EL (cell line): ENCODE data around the gene USF2.
"Not testable (repeated sequence)": the region's sequence is repeated elsewhere in the genome, so short reads cannot be mapped to it uniquely, and the experiment has no call there.

Experiments used
- DNase-seq: peaks from one replicate; pipeline ENCODE4 v3.0.0-alpha.2; 2016

Gene USF2

DNA sequence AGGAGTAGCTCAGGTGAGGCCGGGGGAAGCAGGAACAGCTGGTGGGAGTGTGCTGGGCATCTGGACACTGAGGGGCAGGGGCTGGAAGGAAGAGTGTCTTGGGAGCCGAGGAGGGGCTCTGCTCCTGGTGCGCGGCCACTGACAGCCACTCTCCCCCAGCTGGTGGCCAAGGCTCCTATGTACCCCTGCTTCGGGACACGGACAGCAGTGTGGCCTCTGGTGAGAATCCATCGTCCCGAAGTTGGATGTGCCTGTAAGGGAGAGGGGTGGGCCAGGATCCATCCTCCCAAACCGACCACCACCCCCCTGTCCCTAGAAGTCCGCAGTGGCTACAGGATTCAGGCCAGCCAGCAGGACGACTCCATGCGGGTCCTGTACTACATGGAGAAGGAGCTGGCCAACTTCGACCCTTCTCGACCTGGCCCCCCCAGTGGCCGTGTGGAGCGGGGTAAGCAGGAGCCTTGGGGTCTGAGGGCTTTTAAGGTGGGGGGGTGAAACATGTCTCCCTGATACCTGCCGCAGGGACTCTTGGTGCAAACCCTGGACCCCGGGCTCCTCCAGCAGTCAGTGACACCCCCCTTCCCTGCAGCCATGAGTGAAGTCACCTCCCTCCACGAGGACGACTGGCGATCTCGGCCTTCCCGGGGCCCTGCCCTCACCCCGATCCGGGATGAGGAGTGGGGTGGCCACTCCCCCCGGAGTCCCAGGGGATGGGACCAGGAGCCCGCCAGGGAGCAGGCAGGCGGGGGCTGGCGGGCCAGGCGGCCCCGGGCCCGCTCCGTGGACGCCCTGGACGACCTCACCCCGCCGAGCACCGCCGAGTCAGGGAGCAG is 2.0 kb upstream of the USF2 start:
- peak; percentile 16 for DNase-seq

DNA sequence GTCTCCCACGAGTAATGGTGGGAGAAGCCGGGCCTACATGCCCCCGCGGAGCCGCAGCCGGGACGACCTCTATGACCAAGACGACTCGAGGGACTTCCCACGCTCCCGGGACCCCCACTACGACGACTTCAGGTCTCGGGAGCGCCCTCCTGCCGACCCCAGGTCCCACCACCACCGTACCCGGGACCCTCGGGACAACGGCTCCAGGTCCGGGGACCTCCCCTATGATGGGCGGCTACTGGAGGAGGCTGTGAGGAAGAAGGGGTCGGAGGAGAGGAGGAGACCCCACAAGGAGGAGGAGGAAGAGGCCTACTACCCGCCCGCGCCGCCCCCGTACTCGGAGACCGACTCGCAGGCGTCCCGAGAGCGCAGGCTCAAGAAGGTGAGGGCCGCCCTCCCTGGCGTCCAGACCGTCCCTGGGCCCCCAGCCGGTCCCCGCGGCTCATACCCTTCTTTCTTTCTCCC is 1.4 kb upstream of the USF2 start:
- DNase-seq = peak; percentile 35

DNA sequence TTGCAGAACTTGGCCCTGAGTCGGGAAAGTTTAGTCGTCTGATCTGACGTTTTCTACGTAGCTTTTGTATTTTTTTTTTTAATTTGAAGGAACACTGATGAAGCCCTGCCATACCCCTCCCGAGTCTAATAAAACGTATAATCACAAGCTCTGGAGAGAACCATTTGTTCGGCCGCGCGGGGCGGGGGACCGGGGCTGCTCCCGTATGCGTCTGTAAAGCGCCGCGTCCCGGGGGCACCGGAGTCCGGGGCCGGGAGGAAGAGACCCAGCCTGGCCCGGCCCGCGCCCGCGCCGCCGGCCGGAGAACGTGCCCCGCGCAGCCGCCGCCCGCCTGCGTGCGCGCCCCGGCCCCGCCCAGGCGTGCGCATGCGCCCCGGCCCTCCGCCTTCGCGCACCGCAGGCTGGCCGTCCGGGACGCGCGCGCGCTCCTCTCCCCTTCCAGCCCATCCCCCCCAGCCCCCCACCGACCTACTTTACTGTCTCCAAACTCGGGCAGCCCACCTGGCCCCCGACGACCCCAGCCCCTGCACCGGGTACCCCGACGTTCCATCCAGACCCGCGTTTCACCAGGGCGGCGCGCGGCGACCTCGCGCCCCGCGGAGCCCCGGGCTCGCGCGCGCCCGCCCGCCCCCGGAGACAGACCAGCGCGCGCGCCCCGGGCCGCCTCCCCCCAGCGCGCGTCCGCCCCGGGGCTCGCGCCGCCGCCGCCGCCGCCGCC is 785 bp upstream of the USF2 start:
- DNase-seq = peak; percentile 75

- peak; percentile 78 for DNase-seq
Observed at GRCh38 chr19:35269438-35270117, 816 bp downstream of the USF2 start.

DNA sequence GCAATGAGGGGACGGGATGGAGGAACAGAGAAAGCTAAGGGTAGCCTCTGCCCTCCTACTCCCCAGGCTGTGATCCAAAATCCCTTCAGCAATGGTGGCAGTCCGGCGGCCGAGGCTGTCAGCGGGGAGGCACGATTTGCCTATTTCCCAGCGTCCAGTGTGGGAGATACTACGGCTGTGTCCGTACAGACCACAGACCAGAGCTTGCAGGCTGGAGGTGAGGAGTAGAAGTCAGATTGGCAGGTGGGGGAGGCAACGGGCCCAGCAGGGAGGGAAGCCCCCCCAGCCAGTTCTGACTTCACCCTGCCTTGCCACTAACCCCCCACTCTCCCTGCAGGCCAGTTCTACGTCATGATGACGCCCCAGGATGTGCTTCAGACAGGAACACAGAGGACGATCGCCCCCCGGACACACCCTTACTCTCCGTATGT is 1.6 kb downstream of the USF2 start:
- DNase-seq = no peak

- DNase-seq = no peak
Observed at GRCh38 chr19:35271546-35271945, 2.8 kb downstream of the USF2 start.

- DNase-seq = no peak
Observed at GRCh38 chr19:35272122-35272719, 3.5 kb downstream of the USF2 start.

DNA sequence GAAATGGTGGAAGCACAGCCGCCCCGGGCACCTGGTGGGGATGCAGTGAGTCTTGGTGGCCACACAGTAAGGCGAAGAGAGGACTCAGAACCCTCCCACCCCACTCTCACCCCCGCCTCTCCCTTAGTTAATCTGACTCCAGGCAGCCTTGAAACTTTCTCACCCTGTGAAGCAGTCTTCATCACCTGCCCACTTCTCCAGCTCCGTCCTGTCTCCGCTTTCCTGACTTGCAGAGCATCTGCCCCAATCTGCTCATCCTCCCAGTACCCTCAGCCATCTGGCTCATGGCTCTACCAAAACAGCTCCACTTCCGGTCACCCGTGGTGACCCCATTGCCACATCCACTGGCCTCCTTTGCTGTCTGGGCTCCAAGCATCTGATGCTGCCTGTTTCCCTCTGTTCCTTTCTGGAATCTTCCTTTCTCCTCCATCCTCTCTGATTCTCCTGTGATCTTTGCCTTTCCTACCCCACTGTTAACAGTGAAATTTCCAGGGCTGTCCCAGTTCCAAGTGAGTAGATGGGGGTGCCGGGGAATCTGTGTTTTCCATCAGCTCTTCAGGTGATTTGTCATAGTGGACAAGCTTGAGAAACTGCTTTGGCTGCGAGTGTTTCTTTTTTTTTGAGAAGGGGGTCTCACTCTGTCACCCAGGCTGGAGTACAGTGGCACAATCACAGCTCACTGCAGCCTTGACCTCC is 4.3 kb downstream of the USF2 start:
- no peak for DNase-seq

DNA sequence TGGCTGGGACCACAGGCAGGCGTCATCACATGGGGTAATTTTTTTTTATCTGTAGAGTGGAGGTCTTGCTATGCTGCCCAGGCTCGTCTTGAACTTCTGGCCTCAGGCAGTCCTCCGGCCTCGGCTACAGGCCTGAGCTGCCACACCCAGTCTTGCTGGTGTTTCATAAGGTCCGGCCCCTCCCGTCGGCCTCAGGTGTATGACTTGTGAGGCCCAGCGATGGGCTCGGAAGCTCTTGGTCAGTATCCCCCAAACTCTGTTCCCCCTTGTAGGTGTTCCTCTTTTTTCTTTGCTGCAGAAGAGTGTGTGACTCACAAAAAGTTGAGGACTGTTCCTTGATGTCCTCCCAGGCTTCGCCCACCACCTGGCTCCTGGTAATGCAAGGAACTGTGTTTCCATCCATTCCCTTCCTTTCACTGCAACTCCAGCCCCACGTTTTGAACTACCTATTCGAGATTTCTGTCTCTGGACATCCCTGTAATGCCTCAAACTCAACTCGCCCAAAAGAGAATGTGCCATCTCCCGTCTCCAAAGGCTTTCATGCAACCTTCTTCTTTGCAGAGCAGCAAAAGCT is 5.0 kb downstream of the USF2 start:
- no peak for DNase-seq

- DNase-seq = no peak
Observed at GRCh38 chr19:35274323-35274722, 5.6 kb downstream of the USF2 start.

DNA sequence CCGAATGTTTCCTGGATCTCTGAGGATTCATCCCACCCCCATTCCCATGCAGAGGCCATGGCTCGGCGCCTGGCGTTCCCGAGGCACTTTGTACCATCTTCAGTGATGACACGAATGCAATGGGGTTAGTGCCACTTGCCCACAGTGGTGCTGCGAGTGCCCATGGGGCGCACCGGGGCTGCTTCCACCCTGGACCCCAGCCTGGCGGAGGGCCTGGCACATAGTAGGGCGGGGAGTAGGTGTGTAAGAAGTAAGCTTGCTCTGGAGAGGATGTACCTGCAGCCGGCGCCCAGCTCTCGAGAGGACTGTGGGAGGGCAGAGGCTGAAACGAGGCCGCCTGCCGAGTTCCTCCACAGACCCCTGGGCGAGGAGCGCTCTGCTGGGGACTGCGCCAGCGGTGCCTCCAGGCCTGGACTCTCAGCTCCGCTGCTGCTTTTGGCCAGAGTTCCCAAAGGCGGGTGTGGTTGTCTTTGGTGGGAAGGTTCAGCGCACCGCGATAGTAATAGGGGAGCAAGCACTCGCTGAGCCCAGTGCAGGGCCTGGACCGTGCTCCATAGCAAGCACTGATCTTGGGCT is 8.0 kb downstream of the USF2 start:
- no peak for DNase-seq

- DNase-seq = no peak
Observed at GRCh38 chr19:35278578-35279284, 10.0 kb downstream of the USF2 start.

DNA sequence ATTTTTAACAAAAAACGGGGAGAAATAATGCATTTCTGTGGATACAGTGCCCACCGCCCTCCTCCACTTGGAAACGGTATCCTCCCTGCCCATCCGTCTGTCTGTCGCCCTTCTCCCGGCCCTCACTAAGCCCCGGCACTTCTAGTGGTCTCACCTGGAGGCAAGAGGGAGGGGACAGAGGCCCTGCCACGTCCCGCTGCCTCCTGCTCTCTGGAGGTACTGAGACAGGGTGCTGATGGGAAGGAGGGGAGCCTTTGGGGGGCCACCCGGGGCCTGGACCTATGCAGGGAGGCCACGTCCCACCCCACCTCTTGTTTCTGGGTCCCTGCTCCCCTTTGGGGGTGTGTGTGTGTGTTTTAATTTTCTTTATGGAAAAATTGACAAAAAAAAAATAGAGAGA is 10.6 kb downstream of the USF2 start:
- no peak for DNase-seq

GRCh38 chr19:35279985-35280821 is 11.4 kb downstream of the USF2 start:
- DNase-seq = no peak

DNA sequence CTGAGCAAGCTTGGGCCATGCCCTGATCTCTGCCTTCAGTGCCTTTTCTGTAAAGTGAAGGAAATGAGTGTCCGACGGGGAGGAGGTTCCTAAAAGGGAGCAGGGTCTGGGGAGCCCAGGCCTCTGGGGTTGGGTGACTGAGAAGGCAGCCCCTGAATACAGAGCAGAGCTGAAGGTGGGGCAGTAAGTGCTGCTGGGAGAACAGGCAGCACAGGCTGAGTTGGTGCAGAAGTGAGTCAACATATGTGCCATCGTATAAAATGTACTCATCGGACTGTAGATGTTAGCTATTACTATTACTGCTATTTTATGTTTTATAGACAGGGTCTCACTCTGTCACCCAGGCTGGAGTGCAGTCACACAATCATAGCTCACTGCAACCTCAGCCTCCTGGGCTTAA is 12.5 kb downstream of the USF2 start:
- no peak for DNase-seq

DNA sequence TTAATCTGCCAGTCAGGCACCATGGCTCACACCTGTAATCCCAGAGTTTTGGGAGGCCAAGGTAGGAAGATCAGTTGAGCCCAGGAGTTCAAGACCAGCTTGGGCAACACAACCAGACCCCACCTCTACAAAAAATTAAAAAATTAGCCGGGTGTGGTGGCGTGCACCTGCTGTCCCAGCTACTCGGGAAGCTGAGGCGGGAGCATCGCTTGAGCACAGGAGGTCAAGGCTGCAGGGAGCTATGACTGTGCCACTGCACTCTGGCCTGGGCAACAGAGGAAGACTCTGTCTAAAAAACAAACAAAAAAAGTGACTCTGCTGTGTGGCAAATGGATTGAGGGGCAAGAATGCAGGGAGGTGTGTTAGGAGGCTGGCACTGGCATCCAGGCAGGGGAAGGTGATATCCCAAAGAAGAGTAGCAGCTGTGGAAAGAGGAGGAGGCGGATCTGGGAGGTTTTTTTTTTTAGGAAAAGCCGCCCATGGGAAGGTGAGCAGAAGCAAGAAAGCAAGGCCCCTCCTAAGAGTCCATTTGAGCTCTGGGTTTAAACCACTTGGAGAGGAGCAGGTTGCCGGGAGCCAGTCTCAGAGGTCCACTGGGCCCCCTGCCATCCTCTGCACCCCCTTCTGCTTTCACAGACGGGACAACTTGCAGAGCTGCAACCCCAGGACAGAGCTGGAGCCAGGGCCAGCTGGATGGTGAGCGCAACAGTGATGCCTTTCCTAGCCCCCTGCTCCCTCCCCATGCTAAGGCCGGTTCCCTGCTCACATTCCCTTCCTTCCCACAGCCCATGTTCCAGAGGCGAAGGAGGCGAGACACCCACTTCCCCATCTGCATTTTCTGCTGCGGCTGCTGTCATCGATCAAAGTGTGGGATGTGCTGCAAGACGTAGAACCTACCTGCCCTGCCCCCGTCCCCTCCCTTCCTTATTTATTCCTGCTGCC is 15.7 kb downstream of the USF2 start:
- DNase-seq = no peak

- DNase-seq = no peak
Observed at GRCh38 chr19:35285095-35285449, 16.3 kb downstream of the USF2 start.

- DNase-seq = not testable (repeated sequence)
Observed at GRCh38 chr19:35285465-35285864, 16.7 kb downstream of the USF2 start.

GRCh38 chr19:35286101-35286500 is 17.3 kb downstream of the USF2 start:
- DNase-seq = not testable (repeated sequence)
